Stimulated activated CD8-positive, alpha-beta memory T cell treated with anti-CD3 and anti-CD28 coated beads, Interleukin-4, amount 100 ng/mL, for 4 hours (primary cell): ENCODE results near the gene LTBP3.

Experiments used
- DNase-seq, 2 donors: peaks; one replicate each; pipeline ENCODE4 v3.0.0-alpha.2; 2020; ENCODE audit warnings: low read depth in 2 of 2, low spot score in 1 of 2

The LTBP3 gene

GRCh38 chr11:65586247-65586630 lies 28.1 kb upstream of the LTBP3 start:
- no peak for DNase-seq

- DNase-seq: no peak
Measured at GRCh38 chr11:65585396-65586246, 27.5 kb upstream of the LTBP3 start.

- no peak for DNase-seq
Measured at GRCh38 chr11:65584723-65585171, 26.6 kb upstream of the LTBP3 start.

GRCh38 chr11:65584106-65584505 lies 25.9 kb upstream of the LTBP3 start:
- no peak for DNase-seq

- DNase-seq: no peak
Measured at GRCh38 chr11:65583589-65583988, 25.4 kb upstream of the LTBP3 start.

- DNase-seq: no peak
Measured at GRCh38 chr11:65581928-65582327, 23.8 kb upstream of the LTBP3 start.

- no peak for DNase-seq
Measured at GRCh38 chr11:65580756-65581155, 22.6 kb upstream of the LTBP3 start.

GRCh38 chr11:65580031-65580692 lies 22.0 kb upstream of the LTBP3 start:
- no peak for DNase-seq

- DNase-seq: no peak
Measured at GRCh38 chr11:65579291-65579690, 21.1 kb upstream of the LTBP3 start.

- no peak for DNase-seq
Measured at GRCh38 chr11:65578667-65579066, 20.5 kb upstream of the LTBP3 start.

- no peak for DNase-seq
Measured at GRCh38 chr11:65578134-65578533, 20.0 kb upstream of the LTBP3 start.

GRCh38 chr11:65577756-65578109 lies 19.6 kb upstream of the LTBP3 start:
- no peak for DNase-seq

- DNase-seq: no peak
Measured at GRCh38 chr11:65576867-65577755, 19.0 kb upstream of the LTBP3 start.

- DNase-seq: no peak
Measured at GRCh38 chr11:65576232-65576866, 18.2 kb upstream of the LTBP3 start.

- DNase-seq: peak; percentile 37 to 53
Measured at GRCh38 chr11:65575568-65576231, 17.5 kb upstream of the LTBP3 start, which contains the start of gene EHBP1L1. Gene EHBP1L1 (plus strand): TSS chr11:65576053. CDS start chr11:65576303, 250 bp downstream.

GRCh38 chr11:65574811-65575567 lies 16.8 kb upstream of the LTBP3 start:
- no peak for DNase-seq

- peak; percentile 55 to 77 for DNase-seq
Measured at GRCh38 chr11:65574109-65574810, 16.1 kb upstream of the LTBP3 start.

GRCh38 chr11:65573391-65574079 lies 15.4 kb upstream of the LTBP3 start:
- DNase-seq: no peak
